HepG2 (cell line): ENCODE results near the gene NYAP2. TPM values are rescaled to one million over a fixed set of nuclear protein-coding genes. Genes with fewer than 3 reads are reported as not detected.

Experiments
- ATAC-seq: fragments of 200-7000 bp; cut with Tn5 transposase; 3 replicates; pipeline ENCODE4 v1.9.1; 2020; ENCODE audit warnings: mild to moderate bottlenecking, moderate library complexity
- BruUV-seq: library from RNA; stranded (reverse); fragments of 400-500 nt; replicated peaks from 2 replicates; lab custom pipeline; 2021; lab: Mats Ljungman, UMichigan
- CTCF ChIA-PET: fragments of 300-600 bp; formaldehyde crosslinking; extraction: SDS; loops from one replicate; lab custom pipeline; 2021; ENCODE audit warnings: low total read pairs, inconsistent platforms, low intra/inter-chr PET ratio; lab: Yijun Ruan, JAX
- POLR2A ChIA-PET: fragments of 350-600 bp; sonication (Branson Sonifier 250); formaldehyde crosslinking; loops from one replicate; lab custom pipeline; 2020; ENCODE audit warnings: antibody characterized with exemption, inconsistent platforms; lab: Yijun Ruan, JAX
- DNase-seq: peaks from one replicate; pipeline ENCODE4 v3.0.0-alpha.2; 2015; ENCODE audit warnings: low spot score
- FAIRE-seq: peaks from 3 replicates; lab custom pipeline; 2011; peaks lifted over from hg19 to GRCh38; lab: Jason Lieb, UNC
- H2AFZ ChIP-seq: one replicate; pipeline ENCODE4 v1.6.1; 2011; ENCODE audit warnings: low read length, inconsistent platforms
- H3K27ac ChIP-seq: fragments of 300-600 bp; 3 replicates; pipeline ENCODE4 v1.8.0; 2011; ENCODE audit warnings: mixed run types, mild to moderate bottlenecking, mixed read lengths, low read length, inconsistent platforms; ENCODE audit not compliant: insufficient read depth; ENCODE audit errors: extremely low read length
- H3K27me3 ChIP-seq, 2 experiments: fragments of 200-600 bp in 1 of 2; 2 replicates in 1 of 2; 3 replicates in 1 of 2; pipeline versions ENCODE4 v1.6.0 to v1.8.0; 2011; ENCODE audit warnings: low read length in 2 of 2, mild to moderate bottlenecking in 2 of 2, moderate library complexity in 2 of 2, inconsistent platforms in 1 of 2; ENCODE audit not compliant: insufficient read depth in 2 of 2, control insufficient read depth in 1 of 2
- H3K36me3 ChIP-seq, 2 experiments: fragments of 200-600 bp in 1 of 2; replicated peaks in 1 of 2; 2 replicates in 1 of 2; 3 replicates in 1 of 2; pipeline versions ENCODE4 v1.5.1 to v1.8.0; 2011; ENCODE audit warnings: low read length in 2 of 2, inconsistent platforms in 1 of 2; ENCODE audit not compliant: insufficient read depth in 2 of 2, control insufficient read depth in 1 of 2
- H3K4me1 ChIP-seq: 2 replicates; pipeline ENCODE4 v1.5.1; 2012; ENCODE audit warnings: low read length, inconsistent platforms; ENCODE audit not compliant: insufficient read depth
- H3K4me2 ChIP-seq: 2 replicates; pipeline ENCODE4 v1.6.0; 2011; ENCODE audit warnings: low read depth, low read length, inconsistent platforms
- H3K4me3 ChIP-seq, 3 experiments: fragments of 200-600 bp in 1 of 3; sonication (generic), shearing (Covaris generic) in 1 of 3; replicated peaks in 1 of 3; 2 replicates each; pipeline ENCODE4 v1.5.1; 2011 to 2016; ENCODE audit warnings: low read length in 3 of 3, inconsistent platforms in 2 of 3, low read depth in 2 of 3, mild to moderate bottlenecking in 2 of 3, control low read depth in 1 of 3, mixed read lengths in 1 of 3; ENCODE audit not compliant: insufficient read depth in 1 of 3
- H3K79me2 ChIP-seq: one replicate; pipeline ENCODE4 v1.6.1; 2011; ENCODE audit warnings: low read length, inconsistent platforms; ENCODE audit not compliant: insufficient read depth
- H3K9ac ChIP-seq: 2 replicates; pipeline ENCODE4 v1.6.0; 2011; ENCODE audit warnings: mild to moderate bottlenecking, low read depth, low read length, inconsistent platforms; ENCODE audit not compliant: insufficient read depth
- H3K9me3 ChIP-seq: 2 replicates; pipeline ENCODE4 v1.5.1; 2012; ENCODE audit warnings: mild to moderate bottlenecking, low read length
- H4K20me1 ChIP-seq: 2 replicates; pipeline ENCODE4 v1.6.0; 2011; ENCODE audit warnings: inconsistent platforms, mild to moderate bottlenecking, low read length, moderate library complexity; ENCODE audit not compliant: insufficient read depth
- FOXP4 ChIP-seq: sonication (generic); formaldehyde crosslinking; IDR thresholded peaks from 2 replicates; pipeline ENCODE4 v1.4.0; 2020; ENCODE audit warnings: missing genetic modification reagents
- NCOA1 ChIP-seq: sonication (generic); formaldehyde crosslinking; IDR thresholded peaks from 2 replicates; pipeline ENCODE4 v1.9.0; 2021; ENCODE audit warnings: missing genetic modification reagents
- TP53 ChIP-seq: sonication (generic); formaldehyde crosslinking; conservative IDR thresholded peaks from 2 replicates; pipeline ENCODE4 v1.4.0; 2020; ENCODE audit warnings: missing genetic modification reagents
- ZNF329 ChIP-seq: sonication (generic); formaldehyde crosslinking; IDR thresholded peaks from 2 replicates; pipeline ENCODE4 v1.9.0; 2021; ENCODE audit warnings: low read depth, mild to moderate bottlenecking, missing genetic modification reagents
- ZNF839 ChIP-seq: sonication (generic); formaldehyde crosslinking; IDR thresholded peaks from 2 replicates; pipeline ENCODE4 v1.4.0; 2020; ENCODE audit warnings: missing genetic modification reagents, mild to moderate bottlenecking, borderline replicate concordance
- WGBS: methylation state at CpG from one replicate; pipeline ENCODE4 v1.1.6; 2017; ENCODE audit warnings: low lambda C conversion rate; 5-methylcytosine and 5-hydroxymethylcytosine counted together
- in situ Hi-C: cut with HindIII; loops from 2 replicates; pipeline ENCODE4 v1.10.0; 2017; ENCODE audit warnings: low pct_unique_long_range_greater_than_20kb; ENCODE audit not compliant: extremely low pct_ligation_motif_present
- intact Hi-C: fragments of 100-400 bp; cut with micrococcal nuclease; formaldehyde crosslinking; loops from one replicate; pipeline ENCODE4 v1.10.0; 2022; ENCODE audit not compliant: unreplicated experiment
- polyA plus RNA-seq, 8 experiments: library from polyadenylated mRNA; depleted of rRNA in 3 of 8; stranded (reverse) in 7 of 8; unstranded in 1 of 8; fragments of >200 nt; fragmentation: Illumina TruSeq in 4 of 8; extraction: Trizol in 4 of 8; gene quantifications; 2 replicates each; pipeline versions ENCODE4 v1.2.1 to v1.2.3, GENCODE V29; 2011 to 2016; ENCODE audit warnings: low read depth in 4 of 8, missing spikeins in 1 of 8, mixed read lengths in 1 of 8; ENCODE audit not compliant: insufficient read depth in 1 of 8
- total RNA-seq, 5 experiments: library from RNA; depleted of rRNA; stranded (reverse); fragments of >200 nt; fragmentation: Illumina TruSeq; extraction: Trizol; gene quantifications; 2 replicates each; pipeline ENCODE4 v1.2.3, GENCODE V29; 2016; ENCODE audit warnings: low read depth in 1 of 5
- TF ChIP-seq, protein P1 (sequence below): sonication (generic); formaldehyde crosslinking; IDR thresholded peaks from 2 replicates; pipeline ENCODE4 v1.5.0; 2020; ENCODE audit warnings: missing genetic modification reagents
- TF ChIP-seq, protein P2 (sequence below): sonication (generic); formaldehyde crosslinking; IDR thresholded peaks from 2 replicates; pipeline ENCODE4 v1.5.1; 2020; ENCODE audit warnings: mild to moderate bottlenecking, missing genetic modification reagents, moderate library complexity
- TF ChIP-seq, protein P3 (sequence below): sonication (generic); formaldehyde crosslinking; conservative IDR thresholded peaks from 2 replicates; pipeline ENCODE4 v1.4.0; 2020; ENCODE audit warnings: missing genetic modification reagents

The NYAP2 gene
- total and polyA plus RNA-seq, 2 of the 13 experiments (the other 11 are each of a cell fraction or from before 2014, with no cell fraction given) = not detected

DNA sequence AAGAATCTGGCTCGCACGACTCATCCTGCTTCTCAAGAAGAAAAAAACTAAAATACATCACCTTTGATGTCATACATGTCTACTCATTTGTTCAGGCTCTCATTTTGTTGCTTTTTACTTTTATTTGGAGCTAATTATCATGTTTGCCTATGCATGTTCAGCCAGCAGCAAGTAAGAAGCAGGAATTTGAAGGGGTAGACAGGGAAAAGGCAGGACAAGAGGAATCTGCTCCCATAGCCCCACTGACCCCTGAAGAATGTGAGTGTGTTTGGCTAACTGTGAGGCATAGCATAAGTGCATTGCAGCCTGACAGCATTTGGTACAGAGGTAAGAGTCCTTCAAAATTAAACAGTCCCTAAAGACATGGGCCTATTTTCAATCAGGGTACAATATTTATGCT, 72.7 kb downstream of the NYAP2 start:
- H3K4me2 ChIP-seq = no peak overlapping the region
- in situ Hi-C loops = no loop called here
- no peaks in the 10 kb centered on the region for H3K36me3 ChIP-seq
- H4K20me1 ChIP-seq = no peaks in the 10 kb centered on the region
- H3K4me1 ChIP-seq = no peaks in the 10 kb centered on the region
- H2AFZ ChIP-seq = no peak overlapping the region
- ChIA-PET POLR2A (no interaction called here), CTCF (no interaction called here)
- DNase-seq = no peak
- H3K4me3 ChIP-seq = no peak overlapping the region
- H3K79me2 ChIP-seq = no peaks in the 10 kb centered on the region
- H3K9ac ChIP-seq = no peak overlapping the region
- intact Hi-C loops = no loop called here
- peak; percentile 26 for FAIRE-seq
- H3K27ac ChIP-seq = no peak overlapping the region
- H3K9me3 ChIP-seq = no peaks in the 10 kb centered on the region
- BruUV-seq = no TSS peak
- H3K27me3 ChIP-seq = 0 out of 5 replicates have a peak, but pooled peaks cover 0 to 3% of the 10 kb centered on the region in 2 experiments
- TF ChIP-seq, protein P1, sequence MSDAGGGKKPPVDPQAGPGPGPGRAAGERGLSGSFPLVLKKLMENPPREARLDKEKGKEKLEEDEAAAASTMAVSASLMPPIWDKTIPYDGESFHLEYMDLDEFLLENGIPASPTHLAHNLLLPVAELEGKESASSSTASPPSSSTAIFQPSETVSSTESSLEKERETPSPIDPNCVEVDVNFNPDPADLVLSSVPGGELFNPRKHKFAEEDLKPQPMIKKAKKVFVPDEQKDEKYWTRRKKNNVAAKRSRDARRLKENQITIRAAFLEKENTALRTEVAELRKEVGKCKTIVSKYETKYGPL = no peak
- TF ChIP-seq, protein P2, sequence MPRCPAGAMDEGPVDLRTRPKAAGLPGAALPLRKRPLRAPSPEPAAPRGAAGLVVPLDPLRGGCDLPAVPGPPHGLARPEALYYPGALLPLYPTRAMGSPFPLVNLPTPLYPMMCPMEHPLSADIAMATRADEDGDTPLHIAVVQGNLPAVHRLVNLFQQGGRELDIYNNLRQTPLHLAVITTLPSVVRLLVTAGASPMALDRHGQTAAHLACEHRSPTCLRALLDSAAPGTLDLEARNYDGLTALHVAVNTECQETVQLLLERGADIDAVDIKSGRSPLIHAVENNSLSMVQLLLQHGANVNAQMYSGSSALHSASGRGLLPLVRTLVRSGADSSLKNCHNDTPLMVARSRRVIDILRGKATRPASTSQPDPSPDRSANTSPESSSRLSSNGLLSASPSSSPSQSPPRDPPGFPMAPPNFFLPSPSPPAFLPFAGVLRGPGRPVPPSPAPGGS (CRISPR knock-in tag) = no peak
- TF ChIP-seq TP53 (no peak), NCOA1 (CRISPR knock-in tag) (no peak), ZNF329 (no peak), FOXP4 (CRISPR knock-in tag) (no peak), ZNF839 (CRISPR knock-in tag) (no peak)
- TF ChIP-seq, protein P3, sequence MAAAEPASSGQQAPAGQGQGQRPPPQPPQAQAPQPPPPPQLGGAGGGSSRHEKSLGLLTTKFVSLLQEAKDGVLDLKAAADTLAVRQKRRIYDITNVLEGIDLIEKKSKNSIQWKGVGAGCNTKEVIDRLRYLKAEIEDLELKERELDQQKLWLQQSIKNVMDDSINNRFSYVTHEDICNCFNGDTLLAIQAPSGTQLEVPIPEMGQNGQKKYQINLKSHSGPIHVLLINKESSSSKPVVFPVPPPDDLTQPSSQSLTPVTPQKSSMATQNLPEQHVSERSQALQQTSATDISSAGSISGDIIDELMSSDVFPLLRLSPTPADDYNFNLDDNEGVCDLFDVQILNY = no peak
- 27% methylated on average over 2 of the region's 2 CpGs for WGBS
- no peak for ATAC-seq
